Nephron (organoid): Measurements from ENCODE around the gene PPP1R9A.
A peak's percentile ranks its signal among the peaks of the same experiment; 100 is the strongest.

Experiments
- H3K27ac Mint-ChIP-seq, 3 experiments: 2 replicates each; pipeline ENCODE4 v1.8.0; 2020; ENCODE audit warnings: mixed read lengths in 3 of 3, mild to moderate bottlenecking in 2 of 3, moderate library complexity in 1 of 3
- H3K27me3 Mint-ChIP-seq: 2 replicates; pipeline ENCODE4 v1.8.0; 2021; ENCODE audit warnings: low read depth, mild to moderate bottlenecking, moderate library complexity, mixed read lengths
- H3K36me3 Mint-ChIP-seq: 2 replicates; pipeline ENCODE4 v1.8.0; 2020; ENCODE audit warnings: low read depth, mixed read lengths
- H3K4me1 Mint-ChIP-seq: 2 replicates; pipeline ENCODE4 v1.8.0; 2020; ENCODE audit warnings: mixed read lengths
- H3K4me3 Mint-ChIP-seq, 3 experiments: 2 replicates each; pipeline ENCODE4 v1.8.0; 2020; ENCODE audit warnings: mild to moderate bottlenecking in 3 of 3, mixed read lengths in 3 of 3, moderate library complexity in 2 of 3
- H3K9me3 Mint-ChIP-seq: 2 replicates; pipeline ENCODE4 v1.8.0; 2020; ENCODE audit warnings: mixed read lengths
- TF ChIP-seq, protein P1 (sequence below), 3 experiments: fragments of 200-600 bp; sonication (generic); IDR thresholded peaks; one replicate each; pipeline ENCODE4 v1.5.0; 2021; ENCODE audit warnings: antibody characterized with exemption in 3 of 3; ENCODE audit not compliant: unreplicated experiment in 3 of 3

The PPP1R9A gene

GRCh38 chr7:94877731-94878670 is 29.4 kb upstream of the PPP1R9A start:
- Mint-ChIP-seq H3K36me3 (peaks cover 5% of the 10 kb centered on the region), H3K27ac (no peak overlapping the region), H3K4me1 (no peaks in the 10 kb centered on the region), H3K4me3 (no peak overlapping the region), H3K9me3 (peaks cover 11% of the 10 kb centered on the region), H3K27me3 (no peaks in the 10 kb centered on the region)
- TF ChIP-seq, protein P1, sequence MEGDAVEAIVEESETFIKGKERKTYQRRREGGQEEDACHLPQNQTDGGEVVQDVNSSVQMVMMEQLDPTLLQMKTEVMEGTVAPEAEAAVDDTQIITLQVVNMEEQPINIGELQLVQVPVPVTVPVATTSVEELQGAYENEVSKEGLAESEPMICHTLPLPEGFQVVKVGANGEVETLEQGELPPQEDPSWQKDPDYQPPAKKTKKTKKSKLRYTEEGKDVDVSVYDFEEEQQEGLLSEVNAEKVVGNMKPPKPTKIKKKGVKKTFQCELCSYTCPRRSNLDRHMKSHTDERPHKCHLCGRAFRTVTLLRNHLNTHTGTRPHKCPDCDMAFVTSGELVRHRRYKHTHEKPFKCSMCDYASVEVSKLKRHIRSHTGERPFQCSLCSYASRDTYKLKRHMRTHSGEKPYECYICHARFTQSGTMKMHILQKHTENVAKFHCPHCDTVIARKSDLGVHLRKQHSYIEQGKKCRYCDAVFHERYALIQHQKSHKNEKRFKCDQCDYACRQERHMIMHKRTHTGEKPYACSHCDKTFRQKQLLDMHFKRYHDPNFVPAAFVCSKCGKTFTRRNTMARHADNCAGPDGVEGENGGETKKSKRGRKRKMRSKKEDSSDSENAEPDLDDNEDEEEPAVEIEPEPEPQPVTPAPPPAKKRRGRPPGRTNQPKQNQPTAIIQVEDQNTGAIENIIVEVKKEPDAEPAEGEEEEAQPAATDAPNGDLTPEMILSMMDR (IDR thresholded peaks at IDR 0.05; ENCODE audit: unreplicated experiment in 3 of 3), result no peak

DNA sequence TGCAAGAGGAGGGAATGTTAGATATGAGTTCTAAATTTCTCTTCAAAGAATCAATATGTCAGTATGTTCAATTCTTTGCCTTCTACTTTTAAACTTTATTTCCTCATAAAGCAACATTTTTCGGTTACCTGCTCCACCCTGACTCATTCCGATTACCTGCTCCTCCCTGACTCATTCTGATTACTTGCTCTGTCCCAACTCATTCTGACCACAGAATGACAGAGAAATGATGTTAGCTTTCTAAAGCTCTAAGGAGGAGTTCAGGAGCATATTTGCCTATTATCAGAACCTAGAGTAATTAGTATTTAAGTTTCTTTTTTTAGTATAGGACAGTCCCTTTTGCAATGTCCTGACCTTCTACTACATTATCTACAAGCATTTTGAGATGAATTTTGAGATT is 24.5 kb upstream of the PPP1R9A start:
- Mint-ChIP-seq H3K27ac (no peak overlapping the region), H3K27me3 (peaks cover 3% of the 10 kb centered on the region), H3K4me3 (no peak overlapping the region), H3K9me3 (peaks cover 5% of the 10 kb centered on the region), H3K4me1 (no peaks in the 10 kb centered on the region), H3K36me3 (peaks cover 1% of the 10 kb centered on the region)
- TF ChIP-seq, protein P1 (IDR thresholded peaks at IDR 0.05; ENCODE audit: unreplicated experiment in 3 of 3), result no peak

GRCh38 chr7:94883616-94884015 is 23.8 kb upstream of the PPP1R9A start:
- peaks cover 2% of the 10 kb centered on the region for H3K4me1 Mint-ChIP-seq
- H3K36me3 Mint-ChIP-seq, result no peaks in the 10 kb centered on the region
- H3K9me3 Mint-ChIP-seq, result peaks cover under 1% of the 10 kb centered on the region
- TF ChIP-seq, protein P1 (IDR thresholded peaks at IDR 0.05; ENCODE audit: unreplicated experiment in 3 of 3), result no peak
- H3K4me3 Mint-ChIP-seq, result no peak overlapping the region
- no peak overlapping the region for H3K27ac Mint-ChIP-seq
- peaks cover 3% of the 10 kb centered on the region for H3K27me3 Mint-ChIP-seq

- Mint-ChIP-seq H3K27ac (peak overlapping the region in 2 of 3 experiments; percentile 59 to 79), H3K27me3 (peaks cover 3% of the 10 kb centered on the region), H3K4me3 (no peak overlapping the region), H3K36me3 (no peaks in the 10 kb centered on the region), H3K4me1 (peaks cover 11% of the 10 kb centered on the region), H3K9me3 (no peaks in the 10 kb centered on the region)
- TF ChIP-seq, protein P1 (IDR thresholded peaks at IDR 0.05; ENCODE audit: unreplicated experiment in 3 of 3), result peak in 2 of 3 experiments; percentile 18 to 33
Observed at GRCh38 chr7:94888551-94888950, 18.8 kb upstream of the PPP1R9A start.

GRCh38 chr7:94888995-94889523 is 18.3 kb upstream of the PPP1R9A start:
- peaks cover 3% of the 10 kb centered on the region for H3K27me3 Mint-ChIP-seq
- peaks cover 11% of the 10 kb centered on the region for H3K4me1 Mint-ChIP-seq
- H3K27ac Mint-ChIP-seq, result peak overlapping the region; percentile 47 to 79 (median 59)
- H3K36me3 Mint-ChIP-seq, result no peaks in the 10 kb centered on the region
- TF ChIP-seq, protein P1 (IDR thresholded peaks at IDR 0.05; ENCODE audit: unreplicated experiment in 3 of 3), result no peak
- H3K9me3 Mint-ChIP-seq, result no peaks in the 10 kb centered on the region
- H3K4me3 Mint-ChIP-seq, result no peak overlapping the region
